HG02610 (cell line): ENCODE data around the gene ATXN1.

Source experiments
- ATAC-seq: cut with Tn5 transposase; IDR thresholded peaks from one replicate; pipeline ENCODE4 v1.9.1; 2021; ENCODE audit warnings: mild to moderate bottlenecking, moderate library complexity; ENCODE audit not compliant: unreplicated experiment

ATXN1 gene

GRCh38 chr6:16329233-16329632 lies 432.0 kb downstream of the ATXN1 start:
- peak; percentile 37 for ATAC-seq

GRCh38 chr6:16327777-16328325 lies 433.4 kb downstream of the ATXN1 start:
- no peak for ATAC-seq

GRCh38 chr6:16326971-16327776 lies 434.1 kb downstream of the ATXN1 start:
- ATAC-seq: no peak

GRCh38 chr6:16326531-16326930 lies 434.7 kb downstream of the ATXN1 start:
- ATAC-seq: no peak

GRCh38 chr6:16324606-16325225 lies 436.5 kb downstream of the ATXN1 start:
- ATAC-seq: no peak

GRCh38 chr6:16324184-16324583 lies 437.1 kb downstream of the ATXN1 start:
- ATAC-seq: no peak

- peak; percentile 89 for ATAC-seq
These were observed 438.5 kb downstream of the ATXN1 start for GRCh38 chr6:16322666-16323312.

GRCh38 chr6:16321826-16322225 lies 439.4 kb downstream of the ATXN1 start:
- ATAC-seq: no peak

- no peak for ATAC-seq
These were observed 439.9 kb downstream of the ATXN1 start for GRCh38 chr6:16321341-16321710.

- no peak for ATAC-seq
These were observed 440.5 kb downstream of the ATXN1 start for GRCh38 chr6:16320533-16321340.

GRCh38 chr6:16319813-16320532 lies 441.3 kb downstream of the ATXN1 start:
- ATAC-seq: peak; percentile 67

GRCh38 chr6:16318953-16319720 lies 442.1 kb downstream of the ATXN1 start:
- no peak for ATAC-seq

GRCh38 chr6:16318538-16318937 lies 442.7 kb downstream of the ATXN1 start:
- ATAC-seq: no peak

- no peak for ATAC-seq
These were observed 444.5 kb downstream of the ATXN1 start for GRCh38 chr6:16316741-16317251.

GRCh38 chr6:16314296-16314695 lies 447.0 kb downstream of the ATXN1 start:
- no peak for ATAC-seq

- no peak for ATAC-seq
These were observed 447.5 kb downstream of the ATXN1 start for GRCh38 chr6:16313732-16314131.

GRCh38 chr6:16311763-16312162 lies 449.5 kb downstream of the ATXN1 start:
- no peak for ATAC-seq

GRCh38 chr6:16306334-16306733 lies 454.9 kb downstream of the ATXN1 start:
- no peak for ATAC-seq

GRCh38 chr6:16305788-16306187 lies 455.5 kb downstream of the ATXN1 start:
- ATAC-seq: peak; percentile 4
